Colon (tissue), 2 donors: ENCODE data around the gene SGK1.

Experiments
- FAIRE-seq: peaks from 2 replicates; lab custom pipeline; 2012; peaks lifted over from hg19 to GRCh38; lab: Jason Lieb, UNC
- donor health status: control.
- donor health status: control.

Gene SGK1

DNA sequence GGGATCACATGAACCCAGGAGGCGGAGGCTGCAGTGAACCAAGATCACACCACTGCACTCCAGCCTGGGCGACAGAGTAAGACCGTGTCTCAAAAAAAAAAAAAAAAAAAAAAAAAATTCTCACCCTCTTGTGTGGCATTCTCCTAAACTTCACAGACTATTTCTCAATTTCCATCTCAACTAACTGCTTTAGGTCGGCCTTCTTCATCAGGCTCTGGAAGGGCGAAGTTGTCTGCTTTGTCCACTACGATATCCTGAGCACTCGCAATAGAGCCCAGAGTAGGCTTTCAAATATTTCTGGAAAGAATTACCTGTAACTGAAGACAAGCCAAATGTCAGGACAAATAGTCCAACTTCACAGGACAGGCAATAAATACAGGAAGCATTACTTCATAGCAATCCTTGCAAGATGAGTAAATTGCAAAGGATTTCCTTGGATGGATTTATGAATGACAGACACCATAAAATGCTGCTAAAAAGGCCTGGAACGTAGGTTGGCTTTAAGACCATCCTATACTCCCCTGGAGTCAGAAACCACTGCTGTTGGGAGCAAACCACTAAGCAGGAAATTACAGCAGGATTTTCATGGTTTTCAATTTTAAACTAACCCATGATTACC is 149.2 kb downstream of the SGK1 start:
- FAIRE-seq = no peak

GRCh38 chr6:134166511-134167261 is 151.2 kb downstream of the SGK1 start:
- FAIRE-seq = no peak

DNA sequence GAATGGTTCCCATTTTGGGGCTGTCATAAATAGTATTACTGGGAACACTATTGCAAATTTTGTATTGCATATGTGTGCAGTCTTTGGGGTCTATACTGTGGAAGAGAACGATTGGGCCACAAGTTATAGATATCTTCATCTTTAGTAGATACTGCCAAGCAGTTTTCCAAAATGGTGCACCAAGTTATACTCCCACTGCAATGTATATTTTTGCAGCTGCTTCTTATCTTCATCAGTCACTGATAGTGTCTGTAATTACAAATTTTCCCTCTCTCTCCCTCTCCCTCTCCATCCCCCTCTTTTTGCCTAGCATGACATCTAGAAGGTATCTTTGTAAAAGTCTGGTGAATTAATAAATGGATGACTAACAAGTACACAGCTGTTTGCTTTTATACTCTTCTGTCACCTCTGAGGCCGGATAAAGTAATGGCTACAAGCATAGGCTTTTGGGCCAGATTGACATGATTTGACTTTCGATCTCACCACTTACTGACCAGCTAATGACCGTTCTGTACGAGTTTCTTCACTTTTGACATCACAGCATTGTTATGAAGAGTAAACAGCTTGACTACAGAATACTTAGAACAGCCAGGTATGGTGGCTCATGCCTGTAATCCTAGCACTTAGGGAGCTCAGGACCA is 152.2 kb downstream of the SGK1 start:
- FAIRE-seq = no peak

DNA sequence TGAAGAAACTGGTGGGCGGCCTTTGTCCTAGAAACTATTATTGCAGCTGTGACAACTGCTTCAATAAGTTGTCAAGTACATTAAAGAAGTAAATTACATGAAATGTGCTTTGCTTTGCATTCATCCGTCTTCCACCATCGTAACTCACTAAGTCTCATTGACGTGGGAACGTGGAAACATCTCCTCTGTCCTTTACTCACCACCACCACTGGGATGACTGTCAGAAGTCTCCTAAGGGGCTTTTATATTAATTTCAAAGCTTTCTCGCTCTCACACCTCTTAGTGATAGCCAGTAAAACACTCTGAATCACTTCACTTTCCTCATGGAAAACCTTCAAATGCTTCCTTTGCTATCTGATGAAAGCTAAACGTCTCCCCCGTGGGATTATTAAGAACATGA is 153.6 kb downstream of the SGK1 start:
- no peak for FAIRE-seq

- FAIRE-seq = no peak
Observed at GRCh38 chr6:134162932-134163331, 155.0 kb downstream of the SGK1 start.

- FAIRE-seq = no peak
Observed at GRCh38 chr6:134161041-134161440, 156.9 kb downstream of the SGK1 start.

- no peak for FAIRE-seq
Observed at GRCh38 chr6:134152767-134153485, 165.0 kb downstream of the SGK1 start.

DNA sequence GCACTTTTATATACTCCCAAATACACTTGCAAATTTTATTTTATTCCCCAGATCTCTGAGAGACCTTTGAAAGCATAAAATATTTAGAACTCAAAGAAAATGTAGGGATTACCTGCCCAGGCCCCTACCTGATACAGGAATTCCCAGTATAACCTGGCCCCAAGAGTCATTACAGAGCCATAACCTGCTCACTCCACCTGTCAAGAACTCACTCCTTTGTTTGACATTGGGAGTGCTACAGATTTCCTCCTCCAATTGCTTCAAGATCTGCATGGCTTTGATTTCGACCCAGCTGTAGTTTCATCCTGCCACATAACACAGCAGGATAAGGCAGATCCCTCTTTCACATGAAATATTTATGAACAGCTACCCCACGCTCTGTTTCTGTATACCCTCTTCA is 169.3 kb downstream of the SGK1 start:
- FAIRE-seq = no peak

DNA sequence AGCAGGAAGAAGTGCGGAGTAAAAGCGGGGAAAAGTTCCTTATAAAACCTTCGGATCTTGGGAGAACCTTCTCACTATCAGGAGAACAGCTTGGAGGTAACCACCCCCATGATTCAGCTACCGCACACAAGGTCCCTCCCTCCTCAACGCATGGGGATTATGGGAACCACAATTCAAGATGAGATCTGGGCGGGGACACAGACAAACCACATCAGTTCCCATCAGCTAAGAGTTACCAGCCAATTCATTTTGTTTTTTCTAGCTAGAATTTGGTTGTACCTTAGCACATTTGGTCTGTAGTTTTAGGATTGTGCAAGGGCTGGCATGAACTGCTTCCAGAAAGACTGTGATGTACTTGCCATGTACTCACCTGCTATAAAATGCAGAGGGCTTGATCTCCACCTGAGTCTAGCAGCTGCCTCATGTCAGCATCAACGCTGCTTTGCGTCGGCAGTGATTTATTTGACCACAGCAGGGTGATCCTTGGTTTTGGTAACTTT is 170.8 kb downstream of the SGK1 start:
- no peak for FAIRE-seq

DNA sequence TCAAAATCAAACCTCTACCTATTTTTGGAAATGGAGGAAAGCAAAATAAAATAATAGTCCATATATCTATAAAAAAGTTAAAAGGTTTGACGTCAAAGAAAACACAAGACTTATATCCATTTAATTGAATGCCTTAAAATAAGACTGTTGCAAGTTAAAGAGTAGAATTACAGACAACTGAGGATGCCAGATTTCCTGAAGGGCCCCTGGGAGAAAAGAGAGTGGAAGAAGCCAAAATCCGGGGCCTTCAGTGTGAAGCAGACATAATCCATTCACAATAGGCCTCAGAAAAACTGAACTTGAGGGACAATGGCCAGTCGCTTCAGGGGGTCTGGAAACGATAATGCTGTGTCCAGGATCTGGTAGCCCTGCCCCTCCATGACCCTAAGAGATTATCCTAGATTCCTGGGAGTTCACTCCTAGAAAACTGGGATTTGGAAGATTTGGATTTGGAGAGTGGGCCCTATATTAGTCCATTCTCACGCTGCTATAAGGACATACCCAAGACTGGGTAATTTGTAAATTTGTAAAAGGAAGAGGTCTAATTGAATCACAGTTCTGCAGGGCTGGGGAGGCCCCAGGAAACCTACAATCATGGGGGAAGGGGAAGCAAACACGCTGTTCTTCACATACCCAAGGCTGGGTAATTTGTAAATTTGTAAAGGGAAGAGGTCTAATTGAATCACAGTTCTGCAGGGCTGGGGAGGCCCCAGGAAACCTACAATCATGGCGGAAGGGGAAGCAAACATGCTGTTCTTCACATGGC is 171.5 kb downstream of the SGK1 start:
- no peak for FAIRE-seq

DNA sequence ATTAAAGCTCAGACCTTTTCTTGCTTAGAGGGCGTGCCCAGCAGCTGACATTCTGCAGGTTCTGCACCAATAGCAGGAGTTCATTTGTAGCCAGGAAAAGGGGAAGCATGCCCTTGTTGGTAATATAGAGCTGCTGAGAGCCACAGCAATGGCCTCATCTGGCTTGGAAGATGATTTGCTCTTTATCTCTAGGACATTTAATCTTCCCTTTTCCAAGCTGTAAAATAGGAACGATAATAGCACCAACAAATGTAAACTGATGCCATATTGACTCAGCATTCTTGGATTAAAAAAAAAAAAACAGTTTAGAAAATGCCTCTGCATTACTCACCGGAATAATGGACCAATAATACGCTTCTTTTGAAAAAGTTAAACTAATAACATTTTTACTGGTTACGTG is 172.1 kb downstream of the SGK1 start:
- FAIRE-seq = no peak

GRCh38 chr6:134138226-134138975 is 179.5 kb downstream of the SGK1 start:
- no peak for FAIRE-seq

- no peak for FAIRE-seq
Observed at GRCh38 chr6:134134654-134135053, 183.3 kb downstream of the SGK1 start.

DNA sequence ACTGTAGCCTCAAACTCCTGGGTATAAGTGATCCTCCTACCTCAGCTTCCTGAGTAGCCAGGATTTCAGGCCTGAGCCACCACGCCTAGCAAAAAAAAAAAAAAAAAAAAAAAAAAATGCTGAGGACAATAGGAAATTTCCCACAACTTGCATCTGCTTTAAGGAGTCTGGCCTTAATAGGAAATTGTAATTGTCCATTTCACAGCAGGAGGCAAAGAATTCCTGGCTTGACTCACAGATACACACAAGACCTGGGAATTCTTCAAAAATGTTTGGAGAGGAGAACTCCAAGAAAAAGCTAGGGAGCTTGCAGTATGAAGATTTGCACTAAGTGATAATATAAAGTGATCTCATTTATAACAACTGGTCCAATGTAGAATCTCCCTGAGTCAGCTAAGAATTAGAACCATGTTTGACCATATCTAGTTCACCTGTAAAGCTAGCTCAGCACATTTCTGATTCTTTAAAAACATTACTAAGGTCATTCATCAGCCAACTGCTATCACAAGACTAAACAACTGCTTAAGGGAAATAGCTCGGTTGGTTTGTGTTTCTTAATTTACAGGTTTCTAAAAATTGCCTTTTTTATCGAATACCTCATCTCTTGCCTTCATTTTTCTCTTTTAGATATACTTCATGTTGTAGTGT is 185.3 kb downstream of the SGK1 start:
- FAIRE-seq = no peak

GRCh38 chr6:134131530-134132139 is 186.3 kb downstream of the SGK1 start:
- FAIRE-seq = no peak

DNA sequence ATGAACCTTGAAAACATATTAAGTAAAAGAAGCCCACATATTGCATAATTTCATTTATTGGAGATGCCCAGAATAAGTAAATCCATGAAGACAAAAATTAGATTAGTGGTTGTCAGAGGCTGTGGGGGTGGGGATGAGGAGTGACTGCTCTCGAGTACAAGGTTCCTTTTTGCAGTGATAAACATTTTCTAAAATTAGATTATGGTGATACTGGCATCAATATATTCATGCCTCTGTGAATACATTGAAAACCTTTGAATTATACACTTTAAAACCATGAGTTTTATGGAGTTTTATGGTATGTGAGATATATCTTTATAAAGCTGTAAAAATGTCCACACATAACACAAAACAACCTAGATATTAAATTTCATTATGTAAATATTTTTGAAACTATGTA is 189.8 kb downstream of the SGK1 start:
- FAIRE-seq = no peak

GRCh38 chr6:134123666-134124208 is 194.2 kb downstream of the SGK1 start:
- FAIRE-seq = no peak

DNA sequence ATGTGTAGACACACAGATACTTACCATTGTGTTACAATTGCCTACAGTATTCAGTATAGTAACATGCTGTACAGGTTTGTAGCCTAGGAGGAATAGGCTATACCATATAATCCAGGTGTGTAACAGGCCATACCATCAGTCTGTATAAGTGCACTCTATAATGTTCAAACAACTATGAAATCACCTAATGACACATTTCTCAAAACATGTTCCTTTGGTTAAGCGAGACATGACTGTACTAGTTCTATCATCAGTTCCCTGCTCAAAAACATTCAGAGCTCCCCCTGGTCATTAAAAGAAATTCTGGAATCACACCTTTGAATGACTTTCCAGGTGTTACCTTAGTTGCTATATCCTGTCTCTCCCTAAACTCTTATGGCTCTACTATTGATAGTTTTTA is 195.1 kb downstream of the SGK1 start:
- FAIRE-seq = no peak

DNA sequence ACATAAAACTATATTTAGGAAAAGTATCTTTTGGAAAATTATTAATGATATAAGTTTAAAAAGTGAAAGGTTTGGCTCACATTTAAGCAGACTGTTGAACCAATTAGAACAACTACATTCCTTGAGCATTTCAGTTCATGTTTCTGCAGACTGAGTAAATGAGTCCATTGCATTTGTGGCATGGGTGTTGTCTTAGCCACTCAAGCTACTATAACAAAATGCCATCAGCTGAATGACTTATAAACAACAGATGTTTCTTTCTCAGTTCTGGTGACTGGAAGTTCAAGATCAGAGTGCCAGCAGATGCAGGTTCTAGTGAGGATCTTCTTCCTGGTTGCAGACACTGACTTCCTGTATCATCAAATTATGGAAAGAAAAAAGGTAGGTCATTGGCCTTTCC is 198.4 kb downstream of the SGK1 start:
- no peak for FAIRE-seq
